GM12878 (cell line): ENCODE results near the gene EMX1. TPM values are rescaled to one million over a fixed set of nuclear protein-coding genes. Genes with fewer than 3 reads are reported as not detected.

Experiments
- ATAC-seq: fragments of 200-7000 bp; cut with Tn5 transposase; 3 replicates; pipeline ENCODE4 v1.9.1; 2020; ENCODE audit warnings: mild to moderate bottlenecking, moderate library complexity
- BruUV-seq: library from RNA; stranded (reverse); fragments of 400-500 nt; replicated peaks from 2 replicates; lab custom pipeline; 2021; lab: Mats Ljungman, UMichigan
- CTCF ChIA-PET: fragments of 300-600 bp; sonication (Branson Sonifier 250); formaldehyde crosslinking; extraction: SDS; loops from one replicate; lab custom pipeline; 2021; ENCODE audit warnings: inconsistent platforms; lab: Yijun Ruan, JAX
- POLR2A ChIA-PET: fragments of 350-600 bp; formaldehyde crosslinking; extraction: SDS; loops from one replicate; lab custom pipeline; 2021; ENCODE audit warnings: inconsistent platforms; lab: Charles Lee
- RAD21 ChIA-PET: fragments of 300-600 bp; sonication (Branson Sonifier 250); formaldehyde crosslinking; loops from one replicate; lab custom pipeline; 2023; ENCODE audit warnings: antibody characterized with exemption; ENCODE audit not compliant: unreplicated experiment; lab: Charles Lee
- SMC1A ChIA-PET: fragments of 300-600 bp; sonication (Branson Sonifier 250); formaldehyde crosslinking; loops from one replicate; lab custom pipeline; 2023; ENCODE audit not compliant: unreplicated experiment, uncharacterized antibody; lab: Charles Lee
- DNase-seq: peaks from one replicate; pipeline ENCODE4 v3.0.0-alpha.2; 2011; ENCODE audit warnings: low read depth, low spot score
- FAIRE-seq: peaks from 3 replicates; lab custom pipeline; 2011; peaks lifted over from hg19 to GRCh38; lab: Jason Lieb, UNC
- H2AFZ ChIP-seq: 2 replicates; pipeline ENCODE4 v1.6.0; 2011; ENCODE audit warnings: low read depth, low read length, control low read depth; ENCODE audit not compliant: control insufficient read depth
- H3K27ac ChIP-seq: 2 replicates; pipeline ENCODE4 v1.5.1; 2011; ENCODE audit warnings: control low read depth; ENCODE audit not compliant: control insufficient read depth, insufficient read depth
- H3K27me3 ChIP-seq, 2 experiments: replicated peaks in 1 of 2; 2 replicates each; pipeline versions ENCODE4 v1.6.0 to v1.6.1; 2011; ENCODE audit warnings: low read length in 1 of 2; ENCODE audit not compliant: control insufficient read depth in 2 of 2, insufficient read depth in 2 of 2
- H3K36me3 ChIP-seq, 2 experiments: 2 replicates each; pipeline ENCODE4 v1.5.1; 2011; ENCODE audit warnings: low read length in 1 of 2; ENCODE audit not compliant: control insufficient read depth in 2 of 2, insufficient read depth in 2 of 2
- H3K4me1 ChIP-seq: 2 replicates; pipeline ENCODE4 v1.6.1; 2011; ENCODE audit warnings: mild to moderate bottlenecking, low read length, moderate library complexity, mixed read lengths; ENCODE audit not compliant: control insufficient read depth, insufficient read depth
- H3K4me2 ChIP-seq: 2 replicates; pipeline ENCODE4 v1.6.0; 2011; ENCODE audit warnings: control low read depth; ENCODE audit not compliant: control insufficient read depth, insufficient read depth
- H3K4me3 ChIP-seq: fragments of 200-600 bp; sonication (generic); 2 replicates; pipeline ENCODE4 v1.5.1; 2016
- H3K79me2 ChIP-seq: 2 replicates; pipeline ENCODE4 v1.6.0; 2011; ENCODE audit warnings: low read length; ENCODE audit not compliant: control insufficient read depth, insufficient read depth
- H3K9ac ChIP-seq: 2 replicates; pipeline ENCODE4 v1.8.0; 2011; ENCODE audit warnings: low read length, control low read depth, mixed read lengths; ENCODE audit not compliant: control insufficient read depth, insufficient read depth
- H3K9me3 ChIP-seq: replicated peaks from 3 replicates; pipeline ENCODE4 v1.5.1; 2011; ENCODE audit warnings: mild to moderate bottlenecking, low read length; ENCODE audit not compliant: control insufficient read depth, insufficient read depth
- H4K20me1 ChIP-seq: 2 replicates; pipeline ENCODE4 v1.6.0; 2011; ENCODE audit not compliant: control insufficient read depth, insufficient read depth
- BCL11A ChIP-seq: IDR thresholded peaks from 2 replicates; pipeline ENCODE4 v1.6.1; 2011; ENCODE audit warnings: low read depth, low read length
- CHD2 ChIP-seq: IDR thresholded peaks from 2 replicates; pipeline ENCODE4 v1.6.1; 2011; ENCODE audit warnings: low read depth, low read length, improper control_type of control experiment, borderline replicate concordance
- JUNB ChIP-seq: IDR thresholded peaks from 2 replicates; pipeline ENCODE4 v1.6.1; 2016; ENCODE audit warnings: antibody characterized with exemption, mild to moderate bottlenecking
- MYB ChIP-seq: fragments of 150-350 bp; IDR thresholded peaks from 2 replicates; pipeline ENCODE4 v1.6.1; 2014; ENCODE audit warnings: mild to moderate bottlenecking, low read depth, low read length, borderline replicate concordance
- RELA ChIP-seq: fragments of 450-650 bp; IDR thresholded peaks from 2 replicates; pipeline ENCODE4 v1.8.0; 2014; ENCODE audit warnings: borderline replicate concordance; ENCODE audit not compliant: partially characterized antibody
- TCF7 ChIP-seq: IDR thresholded peaks from 2 replicates; pipeline ENCODE4 v1.6.1; 2014; ENCODE audit warnings: antibody characterized with exemption, borderline replicate concordance
- YBX1 ChIP-seq: fragments of 450-650 bp; IDR thresholded peaks from 2 replicates; pipeline ENCODE4 v1.6.1; 2016; ENCODE audit warnings: antibody characterized with exemption
- ZBTB33 ChIP-seq: fragments of 450-650 bp; IDR thresholded peaks from 2 replicates; pipeline ENCODE4 v1.6.1; 2017; ENCODE audit warnings: mild to moderate bottlenecking
- ZNF217 ChIP-seq: fragments of 450-650 bp; IDR thresholded peaks from 2 replicates; pipeline ENCODE4 v1.6.1; 2017; ENCODE audit warnings: antibody characterized with exemption, mild to moderate bottlenecking
- ZNF24 ChIP-seq: fragments of 450-650 bp; IDR thresholded peaks from 2 replicates; pipeline ENCODE4 v1.6.1; 2017; ENCODE audit warnings: antibody characterized with exemption, mild to moderate bottlenecking
- WGBS: methylation state at CpG from one replicate; pipeline ENCODE4 v1.1.6; 2016; ENCODE audit warnings: low lambda C conversion rate; ENCODE audit not compliant: insufficient replicate concordance, insufficient coverage; ENCODE audit errors: missing lambda C conversion rate; 5-methylcytosine and 5-hydroxymethylcytosine counted together
- in situ Hi-C: fragments of 300-500 bp; cut with MboI; formaldehyde crosslinking; loops from 9 replicates; pipeline ENCODE4 v1.14.3; 2018; ENCODE audit warnings: mixed read lengths
- intact Hi-C: fragments of 100-400 bp; cut with micrococcal nuclease; formaldehyde crosslinking; loops from one replicate; pipeline ENCODE4 v1.14.2; 2022; ENCODE audit not compliant: unreplicated experiment
- polyA plus RNA-seq, 11 experiments: library from polyadenylated mRNA; depleted of rRNA in 4 of 11; unstranded in 6 of 11; stranded (reverse) in 5 of 11; fragments of >200 nt; fragmentation: Nextera tagmentation in 4 of 11; fragmentation: Illumina TruSeq in 1 of 11; extraction: Ambion mirVana in 4 of 11; extraction: Trizol in 1 of 11; gene quantifications; 1 replicate in 1 of 11; 2 replicates in 10 of 11; pipeline versions ENCODE4 v1.2.1 to v1.2.3, GENCODE V29; 2011 to 2016; ENCODE audit warnings: inconsistent platforms in 2 of 11, missing spikeins in 2 of 11, low read depth in 1 of 11
- total RNA-seq, 4 experiments: library from RNA; depleted of rRNA in 3 of 4; stranded (reverse); fragments of >200 nt in 3 of 4; fragmentation: Illumina TruSeq in 1 of 4; extraction: Trizol in 1 of 4; gene quantifications; 2 replicates each; pipeline versions ENCODE4 v1.2.1 to v1.2.3, GENCODE V29; 2013 to 2021
- TF ChIP-seq, protein P1 (sequence below), 3 experiments: IDR thresholded peaks in 2 of 3; conservative IDR thresholded peaks in 1 of 3; 2 replicates each; pipeline ENCODE4 v1.5.1; 2011; ENCODE audit warnings: low read depth in 3 of 3, low read length in 3 of 3, mild to moderate bottlenecking in 3 of 3, control low read depth in 2 of 3, moderate library complexity in 2 of 3, inconsistent platforms in 1 of 3, mixed read lengths in 1 of 3; ENCODE audit not compliant: control insufficient read depth in 2 of 3, insufficient read depth in 1 of 3; ENCODE audit errors: extremely low read depth in 1 of 3
- TF ChIP-seq, protein P2 (sequence below): IDR thresholded peaks from 2 replicates; pipeline ENCODE4 v1.6.1; 2011; ENCODE audit warnings: low read depth, low read length, improper control_type of control experiment, borderline replicate concordance

The EMX1 gene
- total and polyA plus RNA-seq, 10 of the 15 experiments (the other 5 are each of a cell fraction or from before 2014, with no cell fraction given), result 0.07 to 5.1 (median 1.2) TPM; not detected in 1

DNA sequence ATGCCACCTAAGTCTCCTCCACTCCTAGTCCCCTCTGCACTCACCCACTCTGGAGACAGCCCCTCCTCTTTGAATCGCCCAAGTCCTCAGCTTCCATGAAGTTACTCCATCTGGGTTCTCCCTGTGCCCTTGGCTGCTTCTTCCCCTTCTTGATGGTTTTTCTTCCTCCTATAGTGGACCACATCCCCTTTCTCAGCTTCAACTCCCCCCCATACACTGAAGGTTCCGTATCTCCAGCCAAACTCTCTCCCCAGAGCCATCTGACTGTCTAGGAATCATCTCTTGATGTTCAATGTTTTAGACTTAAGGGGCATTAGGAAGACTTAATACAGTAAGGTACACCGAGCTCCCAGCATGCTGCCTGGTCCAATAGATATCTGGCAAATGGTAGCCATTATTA, 39.6 kb downstream of the EMX1 start:
- ATAC-seq (no peak), FAIRE-seq (no peak), DNase-seq (no peak)
- no peak overlapping the region for H2AFZ ChIP-seq
- H3K27ac ChIP-seq, result no peak overlapping the region
- no peak overlapping the region for H3K4me2 ChIP-seq
- ChIA-PET CTCF (interaction anchor here (1.1 to 2.7 kb wide), 2 partner anchors 18 to 64 kb away, joined by 9 to 16 read pairs; no protein-coding TSS in a partner anchor), POLR2A (no interaction called here), SMC1A (no interaction called here)
- no peak overlapping the region for H3K9ac ChIP-seq
- no peaks in the 10 kb centered on the region for H3K79me2 ChIP-seq
- in situ Hi-C loops, result no loop called here
- H3K4me1 ChIP-seq, result no peaks in the 10 kb centered on the region
- TF ChIP-seq YBX1, result no peak
- TF ChIP-seq ZNF217, result no peak
- TF ChIP-seq ZNF24, result no peak
- no peak for TF ChIP-seq CHD2
- TF ChIP-seq, all 136 proteins: peak for 0
- no peaks in the 10 kb centered on the region for H3K9me3 ChIP-seq
- no peak overlapping the region for H3K4me3 ChIP-seq
- WGBS, result 30% methylated on average over 3 of the region's 3 CpGs
- H3K27me3 ChIP-seq, result no peaks in the 10 kb centered on the region
- RAD21 ChIA-PET, result no interaction called here
- no peaks in the 10 kb centered on the region for H4K20me1 ChIP-seq
- no TSS peak for BruUV-seq
- H3K36me3 ChIP-seq, result no peaks in the 10 kb centered on the region
- intact Hi-C loops, result no loop called here

GRCh38 chr2:72958542-72959385, 41.4 kb downstream of the EMX1 start:
- POLR2A ChIA-PET, result no interaction called here
- no peak overlapping the region for H3K27ac ChIP-seq
- H3K9me3 ChIP-seq, result no peaks in the 10 kb centered on the region
- no peaks in the 10 kb centered on the region for H3K27me3 ChIP-seq
- ATAC-seq, result no peak
- 49% methylated on average over 13 of the region's 13 CpGs for WGBS
- CTCF ChIA-PET, result interaction anchor here (2.7 kb wide), 1 partner anchor 16 kb away, joined by 9 read pairs; no protein-coding TSS in a partner anchor
- no peaks in the 10 kb centered on the region for H3K36me3 ChIP-seq
- in situ Hi-C loops, result no loop called here
- no peak overlapping the region for H3K9ac ChIP-seq
- no peak overlapping the region for H2AFZ ChIP-seq
- intact Hi-C loops, result no loop called here
- no peak for DNase-seq
- no TSS peak for BruUV-seq
- no peaks in the 10 kb centered on the region for H4K20me1 ChIP-seq
- H3K79me2 ChIP-seq, result no peaks in the 10 kb centered on the region
- RAD21 ChIA-PET, result no interaction called here
- no peak overlapping the region for H3K4me3 ChIP-seq
- SMC1A ChIA-PET, result interaction anchor here (0.8 to 1.0 kb wide), 2 partner anchors 32 to 65 kb away, joined by 3 to 4 read pairs; no protein-coding TSS in a partner anchor
- no peaks in the 10 kb centered on the region for H3K4me1 ChIP-seq
- H3K4me2 ChIP-seq, result no peak overlapping the region
- FAIRE-seq, result no peak
- TF ChIP-seq, protein P1, sequence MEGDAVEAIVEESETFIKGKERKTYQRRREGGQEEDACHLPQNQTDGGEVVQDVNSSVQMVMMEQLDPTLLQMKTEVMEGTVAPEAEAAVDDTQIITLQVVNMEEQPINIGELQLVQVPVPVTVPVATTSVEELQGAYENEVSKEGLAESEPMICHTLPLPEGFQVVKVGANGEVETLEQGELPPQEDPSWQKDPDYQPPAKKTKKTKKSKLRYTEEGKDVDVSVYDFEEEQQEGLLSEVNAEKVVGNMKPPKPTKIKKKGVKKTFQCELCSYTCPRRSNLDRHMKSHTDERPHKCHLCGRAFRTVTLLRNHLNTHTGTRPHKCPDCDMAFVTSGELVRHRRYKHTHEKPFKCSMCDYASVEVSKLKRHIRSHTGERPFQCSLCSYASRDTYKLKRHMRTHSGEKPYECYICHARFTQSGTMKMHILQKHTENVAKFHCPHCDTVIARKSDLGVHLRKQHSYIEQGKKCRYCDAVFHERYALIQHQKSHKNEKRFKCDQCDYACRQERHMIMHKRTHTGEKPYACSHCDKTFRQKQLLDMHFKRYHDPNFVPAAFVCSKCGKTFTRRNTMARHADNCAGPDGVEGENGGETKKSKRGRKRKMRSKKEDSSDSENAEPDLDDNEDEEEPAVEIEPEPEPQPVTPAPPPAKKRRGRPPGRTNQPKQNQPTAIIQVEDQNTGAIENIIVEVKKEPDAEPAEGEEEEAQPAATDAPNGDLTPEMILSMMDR (IDR thresholded peaks at IDR 0.05 in 2 of 3, conservative IDR thresholded peaks at IDR 0.05 in 1 of 3; ENCODE audit: control insufficient read depth in 2 of 3, extremely low read depth in 1 of 3, insufficient read depth in 1 of 3, low read depth in 3 of 3, low read length in 3 of 3), result no peak
- TF ChIP-seq, protein P2, sequence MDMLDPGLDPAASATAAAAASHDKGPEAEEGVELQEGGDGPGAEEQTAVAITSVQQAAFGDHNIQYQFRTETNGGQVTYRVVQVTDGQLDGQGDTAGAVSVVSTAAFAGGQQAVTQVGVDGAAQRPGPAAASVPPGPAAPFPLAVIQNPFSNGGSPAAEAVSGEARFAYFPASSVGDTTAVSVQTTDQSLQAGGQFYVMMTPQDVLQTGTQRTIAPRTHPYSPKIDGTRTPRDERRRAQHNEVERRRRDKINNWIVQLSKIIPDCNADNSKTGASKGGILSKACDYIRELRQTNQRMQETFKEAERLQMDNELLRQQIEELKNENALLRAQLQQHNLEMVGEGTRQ, result no peak
- TF ChIP-seq MYB (no peak), JUNB (no peak), TCF7 (no peak), RELA (no peak), BCL11A (no peak), ZBTB33 (no peak)
